Coronary artery (tissue), 2 donors: ENCODE results near the gene PCNT.

Experiments
- DNase-seq: peaks from one replicate; pipeline ENCODE4 v3.0.0-alpha.2; 2017; ENCODE audit warnings: low spot score
- H3K27ac ChIP-seq, 2 donors: fragments of 200-600 bp; sonication (generic); one replicate each; pipeline ENCODE4 v1.5.1; 2016 to 2019
- H3K4me3 ChIP-seq: fragments of 200-600 bp; sonication (generic); 2 replicates; pipeline ENCODE4 v1.5.1; 2016; ENCODE audit warnings: mild to moderate bottlenecking, moderate library complexity
- CTCF ChIP-seq: fragments of 200-600 bp; sonication (generic); IDR thresholded peaks from one replicate; pipeline ENCODE4 v1.5.1; 2019; ENCODE audit warnings: antibody characterized with exemption

The PCNT gene

DNA sequence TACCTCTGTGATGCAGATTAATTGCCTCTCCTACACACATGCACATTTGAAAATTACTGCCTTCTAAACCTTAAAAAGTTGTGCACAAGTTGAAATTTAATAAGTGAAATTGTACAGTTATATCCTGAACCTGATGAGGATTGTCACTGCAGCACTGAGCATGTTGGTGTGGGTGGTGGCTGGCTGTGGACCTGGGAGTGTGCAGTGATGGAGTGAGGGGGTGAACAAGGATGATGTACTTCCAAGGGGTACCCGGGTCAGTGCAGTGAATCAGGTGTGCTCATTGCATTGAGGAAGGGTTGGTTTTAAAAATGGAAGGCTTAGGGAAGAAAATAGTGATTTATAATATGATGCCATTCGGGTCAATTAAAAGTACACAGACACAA is 158.9 kb downstream of the PCNT start:
- no peak overlapping the region for H3K27ac ChIP-seq
- no peak overlapping the region for H3K4me3 ChIP-seq
- DNase-seq, result no peak
- no peak for TF ChIP-seq CTCF

DNA sequence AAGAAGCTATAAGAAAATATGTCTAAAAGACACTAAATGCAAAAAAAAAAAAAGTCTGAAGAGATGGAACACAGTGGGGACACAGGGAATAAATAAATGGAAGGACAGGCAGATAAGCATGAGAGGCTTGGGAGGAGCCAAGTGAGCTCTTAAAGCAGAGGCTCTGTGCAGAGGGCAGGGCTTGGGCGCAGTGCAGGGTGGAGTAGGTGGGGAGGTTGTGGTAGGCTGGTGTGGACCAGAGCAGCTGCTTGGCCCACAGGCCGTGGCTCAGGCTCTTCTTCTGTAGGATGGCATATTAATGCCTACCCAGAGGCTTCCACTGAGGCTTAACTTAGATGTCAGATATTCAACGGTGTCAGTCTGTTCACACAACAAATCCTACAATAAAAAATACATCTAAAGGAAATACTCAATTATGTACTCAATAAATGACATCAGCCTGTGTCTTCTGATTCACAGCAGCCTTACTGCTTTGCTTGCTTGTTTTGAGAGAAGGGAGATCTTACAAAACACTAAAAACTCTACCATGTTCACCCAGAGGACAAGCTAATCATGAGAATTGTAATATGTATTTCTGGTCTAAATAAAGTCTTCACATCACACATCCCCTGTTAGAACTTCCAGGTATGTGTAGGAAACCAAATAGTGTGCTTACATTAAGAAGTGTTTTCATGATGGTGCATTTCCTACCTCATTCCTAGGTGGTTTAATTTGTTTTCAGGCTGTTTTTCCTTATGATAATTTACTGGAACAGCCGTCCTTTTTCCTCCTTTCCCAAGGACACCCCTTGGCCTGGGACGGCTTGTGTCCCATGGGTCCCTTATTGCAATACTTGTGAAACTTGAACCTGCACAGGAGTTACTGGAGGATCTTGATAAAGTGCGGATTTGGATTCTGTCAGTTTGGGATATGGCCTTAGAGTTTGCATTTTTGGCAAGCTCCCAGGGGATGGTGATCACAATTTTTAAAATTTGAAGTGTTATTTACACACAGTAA is 159.6 kb downstream of the PCNT start:
- Histone ChIP-seq H3K4me3 (no peak overlapping the region), H3K27ac (no peak overlapping the region)
- TF ChIP-seq CTCF, result no peak
- DNase-seq, result no peak

DNA sequence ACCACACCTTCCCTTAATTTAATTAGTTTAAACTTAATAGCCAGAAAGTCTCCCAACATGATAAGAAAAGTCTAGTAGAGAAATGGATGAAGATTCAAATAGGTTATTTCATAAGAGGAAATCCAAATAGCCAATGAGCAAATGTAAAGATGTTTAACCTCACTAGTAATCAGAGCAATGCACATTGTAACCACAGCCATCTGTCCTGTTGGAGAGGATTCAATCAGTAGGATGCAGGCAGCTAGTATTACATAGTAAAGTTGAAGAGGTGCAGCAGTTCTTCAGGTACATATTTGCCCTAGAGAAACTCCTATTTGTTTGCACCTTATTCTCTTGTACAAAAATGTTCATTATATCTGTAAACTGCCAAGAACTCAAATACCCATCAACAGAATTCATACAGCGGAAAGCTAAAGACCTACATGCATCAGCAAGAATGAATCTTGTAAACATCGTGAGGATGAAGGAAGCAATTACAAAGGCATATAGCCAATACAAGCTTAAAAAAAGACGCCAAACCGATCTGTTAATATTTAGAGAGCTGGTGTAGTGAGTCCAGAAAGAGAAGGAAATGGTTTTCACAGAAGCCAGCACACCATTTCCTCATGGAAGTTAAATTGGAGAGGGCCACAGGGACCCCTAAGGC is 162.6 kb downstream of the PCNT start:
- DNase-seq, result no peak
- no peak overlapping the region for H3K27ac ChIP-seq
- no peak for TF ChIP-seq CTCF
- no peak overlapping the region for H3K4me3 ChIP-seq

DNA sequence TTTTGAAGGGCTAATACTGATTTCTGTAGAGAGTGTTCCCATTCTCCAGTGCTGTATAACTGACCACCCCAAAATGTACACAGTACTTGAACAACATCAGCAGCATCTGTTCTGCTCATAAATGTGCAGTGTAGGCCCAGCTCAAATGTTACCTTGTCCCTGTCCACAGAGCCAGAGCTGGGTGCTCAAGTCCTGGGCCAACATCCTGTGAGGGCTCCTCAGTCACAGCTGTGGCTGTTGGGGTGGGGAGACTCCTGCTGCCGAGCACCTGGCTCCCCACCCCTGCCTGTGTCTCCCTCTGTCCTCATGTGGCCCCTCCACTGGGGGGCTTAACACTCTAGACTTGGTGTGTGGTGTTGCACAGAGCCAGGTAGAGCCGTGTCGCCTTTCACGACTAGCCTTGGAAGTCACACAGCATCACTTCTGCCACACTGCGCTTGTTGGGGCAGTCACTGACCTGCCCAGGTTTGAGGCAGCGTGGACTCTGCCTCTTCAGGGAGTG is 165.3 kb downstream of the PCNT start:
- H3K4me3 ChIP-seq, result no peak overlapping the region
- DNase-seq, result no peak
- no peak overlapping the region for H3K27ac ChIP-seq
- no peak for TF ChIP-seq CTCF

DNA sequence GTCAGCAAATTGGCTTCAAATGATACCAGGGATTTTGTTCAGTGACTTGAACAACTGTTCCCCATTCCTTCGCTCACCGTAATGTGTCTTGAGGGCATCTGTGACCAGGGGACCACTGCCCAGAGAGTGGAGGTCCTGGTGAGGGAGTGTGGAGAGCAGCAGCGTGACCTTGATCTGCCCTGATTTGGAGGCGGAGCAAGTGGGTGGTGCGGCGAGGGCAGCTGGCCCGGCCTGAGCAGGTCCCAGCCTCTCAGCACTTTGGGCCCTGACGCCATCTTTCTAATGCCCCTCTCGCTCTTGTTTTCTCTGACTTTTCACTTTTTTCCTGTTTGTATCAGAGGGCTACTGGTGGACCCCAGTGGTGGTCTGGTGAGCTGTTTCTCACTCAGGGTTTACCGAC is 165.8 kb downstream of the PCNT start:
- no peak for TF ChIP-seq CTCF
- Histone ChIP-seq H3K4me3 (no peak overlapping the region), H3K27ac (no peak overlapping the region)
- no peak for DNase-seq

GRCh38 chr21:46491553-46491952 is 167.6 kb downstream of the PCNT start:
- H3K4me3 ChIP-seq, result no peak overlapping the region
- no peak for TF ChIP-seq CTCF
- no peak overlapping the region for H3K27ac ChIP-seq
- DNase-seq, result no peak
